ENCODE results near the gene EZH1. TPM values are rescaled to one million over a fixed set of nuclear protein-coding genes. Genes with fewer than 3 reads are reported as not detected.

EZH1 gene
- total RNA-seq, 6 experiments from 2014 or later, result 18.3 to 21.2 (median 19.2) TPM

GRCh38 chr17:42687707-42688320 lies 57.0 kb downstream of the EZH1 start:
- Mint-ChIP-seq H3K36me3 (ENCODE audit: low read depth) (peaks cover 22% of the 10 kb centered on the region), H3K27ac (no peak overlapping the region), H3K4me3 (no peak overlapping the region), H3K9me3 (no peaks in the 10 kb centered on the region), H3K4me1 (ENCODE audit: low read depth) (peaks cover 7% of the 10 kb centered on the region), H3K27me3 (ENCODE audit: insufficient read depth) (no peaks in the 10 kb centered on the region; the same call in 1 of the 2 replicates)
- no peak for TF ChIP-seq CTCF (IDR thresholded peaks at IDR 0.05)
- no peak for DNase-seq

GRCh38 chr17:42686520-42687128 lies 58.2 kb downstream of the EZH1 start:
- no peak for DNase-seq
- H3K27ac Mint-ChIP-seq, result no peak overlapping the region
- H3K9me3 Mint-ChIP-seq, result no peaks in the 10 kb centered on the region
- H3K4me3 Mint-ChIP-seq, result no peak overlapping the region
- H3K36me3 Mint-ChIP-seq (ENCODE audit: low read depth), result peaks cover 22% of the 10 kb centered on the region
- peaks cover 15% of the 10 kb centered on the region for H3K4me1 Mint-ChIP-seq (ENCODE audit: low read depth)
- no peak for TF ChIP-seq CTCF (IDR thresholded peaks at IDR 0.05)
- peaks cover 3% of the 10 kb centered on the region for H3K27me3 Mint-ChIP-seq (ENCODE audit: insufficient read depth)

GRCh38 chr17:42685831-42686230 lies 59.0 kb downstream of the EZH1 start:
- Mint-ChIP-seq H3K27ac (no peak overlapping the region), H3K27me3 (ENCODE audit: insufficient read depth) (peaks cover 5% of the 10 kb centered on the region), H3K4me3 (no peak overlapping the region), H3K36me3 (ENCODE audit: low read depth) (peaks cover 22% of the 10 kb centered on the region), H3K4me1 (ENCODE audit: low read depth) (peaks cover 22% of the 10 kb centered on the region), H3K9me3 (no peaks in the 10 kb centered on the region)
- DNase-seq, result no peak
- TF ChIP-seq CTCF (IDR thresholded peaks at IDR 0.05), result no peak

GRCh38 chr17:42684929-42685556 lies 59.8 kb downstream of the EZH1 start:
- Mint-ChIP-seq H3K27ac (no peak overlapping the region), H3K9me3 (no peaks in the 10 kb centered on the region), H3K4me1 (ENCODE audit: low read depth) (peaks cover 28% of the 10 kb centered on the region), H3K36me3 (ENCODE audit: low read depth) (peaks cover 22% of the 10 kb centered on the region), H3K4me3 (no peak overlapping the region), H3K27me3 (ENCODE audit: insufficient read depth) (peaks cover 8% of the 10 kb centered on the region)
- no peak for TF ChIP-seq CTCF (IDR thresholded peaks at IDR 0.05)
- DNase-seq, result no peak

GRCh38 chr17:42683407-42684034 lies 61.3 kb downstream of the EZH1 start:
- H3K4me3 Mint-ChIP-seq, result peak overlapping the region; percentile 94
- H3K27ac Mint-ChIP-seq, result peak overlapping the region; percentile 94
- no peaks in the 10 kb centered on the region for H3K9me3 Mint-ChIP-seq
- peaks cover 22% of the 10 kb centered on the region for H3K36me3 Mint-ChIP-seq (ENCODE audit: low read depth)
- no peak for TF ChIP-seq CTCF (IDR thresholded peaks at IDR 0.05)
- DNase-seq, result no peak
- H3K4me1 Mint-ChIP-seq (ENCODE audit: low read depth), result peaks cover 39% of the 10 kb centered on the region
- H3K27me3 Mint-ChIP-seq (ENCODE audit: insufficient read depth), result peaks cover 8% of the 10 kb centered on the region

Measured in HFFc6 (cell line).